Measurements from ENCODE around the gene P2RY6. TPM values are rescaled to one million over a fixed set of nuclear protein-coding genes. Genes with fewer than 3 reads are reported as not detected.

P2RY6 gene
- total RNA-seq, 2 experiments from 2014 or later, result not detected

GRCh38 chr11:73284106-73284505 is 12.0 kb downstream of the P2RY6 start:
- Mint-ChIP-seq H3K27me3 (peaks cover 5% of the 10 kb centered on the region), H3K4me3 (no peak overlapping the region), H3K27ac (no peak overlapping the region), H3K4me1 (ENCODE audit: low read depth) (peaks cover 4% of the 10 kb centered on the region), H3K36me3 (ENCODE audit: low read depth) (no peaks in the 10 kb centered on the region), H3K9me3 (no peaks in the 10 kb centered on the region)
- no peaks in the 10 kb centered on the region for H3K9me3 ChIP-seq (ENCODE audit: control insufficient read depth in 1 of 2, insufficient read depth in 1 of 2, low read length in 2 of 2)
- POLR2A ChIA-PET, result no interaction called here
- H3K27me3 ChIP-seq (ENCODE audit: control insufficient read depth in 1 of 2, insufficient read depth in 2 of 2, low read length in 2 of 2), result no peaks in the 10 kb centered on the region
- H3K4me3 ChIP-seq (ENCODE audit: low read length), result no peak overlapping the region
- DNase-seq, result no peak
- no peak overlapping the region for H3K27ac ChIP-seq (ENCODE audit: low read depth in 1 of 2, low read length in 2 of 2)
- peaks cover 18% of the 10 kb centered on the region for H3K4me1 ChIP-seq (ENCODE audit: insufficient read depth, low read length)
- H3K36me3 ChIP-seq (ENCODE audit: insufficient read depth, low read length), result no peaks in the 10 kb centered on the region
- no peak for TF ChIP-seq CTCF (IDR thresholded peaks at IDR 0.05)
- no peak for ATAC-seq (ENCODE audit: poor library complexity)
- intact Hi-C loops (cut with DNase I, micrococcal nuclease), result no loop called here
- CTCF ChIA-PET, result no interaction called here

GRCh38 chr11:73285721-73286120 is 13.6 kb downstream of the P2RY6 start:
- ATAC-seq (ENCODE audit: poor library complexity), result no peak
- H3K9me3 Mint-ChIP-seq, result no peaks in the 10 kb centered on the region
- no peaks in the 10 kb centered on the region for H3K36me3 ChIP-seq (ENCODE audit: insufficient read depth, low read length)
- intact Hi-C loops (cut with DNase I, micrococcal nuclease), result no loop called here
- no peaks in the 10 kb centered on the region for H3K36me3 Mint-ChIP-seq (ENCODE audit: low read depth)
- H3K27me3 Mint-ChIP-seq, result peaks cover 5% of the 10 kb centered on the region
- no peak overlapping the region for H3K4me3 ChIP-seq (ENCODE audit: low read length)
- no peak overlapping the region for H3K27ac ChIP-seq (ENCODE audit: low read depth in 1 of 2, low read length in 2 of 2)
- no peaks in the 10 kb centered on the region for H3K9me3 ChIP-seq (ENCODE audit: control insufficient read depth in 1 of 2, insufficient read depth in 1 of 2, low read length in 2 of 2)
- H3K4me1 ChIP-seq (ENCODE audit: insufficient read depth, low read length), result peaks cover 24% of the 10 kb centered on the region
- TF ChIP-seq CTCF (IDR thresholded peaks at IDR 0.05), result no peak
- H3K4me1 Mint-ChIP-seq (ENCODE audit: low read depth), result peaks cover 5% of the 10 kb centered on the region
- no peak for DNase-seq
- POLR2A ChIA-PET, result no interaction called here
- CTCF ChIA-PET, result no interaction called here
- no peak overlapping the region for H3K27ac Mint-ChIP-seq
- H3K4me3 Mint-ChIP-seq, result no peak overlapping the region
- no peaks in the 10 kb centered on the region for H3K27me3 ChIP-seq (ENCODE audit: control insufficient read depth in 1 of 2, insufficient read depth in 2 of 2, low read length in 2 of 2)

GRCh38 chr11:73286240-73286810 is 14.2 kb downstream of the P2RY6 start:
- no peak overlapping the region for H3K27ac Mint-ChIP-seq

More at GRCh38 chr11:73286240-73286810, 14.2 kb downstream of the P2RY6 start:
- intact Hi-C loops (cut with DNase I, micrococcal nuclease), result no loop called here
- H3K4me3 ChIP-seq (ENCODE audit: low read length), result no peak overlapping the region
- H3K36me3 ChIP-seq (ENCODE audit: insufficient read depth, low read length), result no peaks in the 10 kb centered on the region
- H3K4me1 ChIP-seq (ENCODE audit: insufficient read depth, low read length), result peaks cover 20% of the 10 kb centered on the region
- Mint-ChIP-seq H3K4me1 (ENCODE audit: low read depth) (peaks cover 5% of the 10 kb centered on the region), H3K9me3 (no peaks in the 10 kb centered on the region), H3K36me3 (ENCODE audit: low read depth) (no peaks in the 10 kb centered on the region), H3K27me3 (peaks cover 5% of the 10 kb centered on the region), H3K4me3 (no peak overlapping the region)
- no peak for ATAC-seq (ENCODE audit: poor library complexity)
- ChIA-PET POLR2A (no interaction called here), CTCF (no interaction called here)
- H3K9me3 ChIP-seq (ENCODE audit: control insufficient read depth in 1 of 2, insufficient read depth in 1 of 2, low read length in 2 of 2), result no peaks in the 10 kb centered on the region
- no peak for DNase-seq
- no peak for TF ChIP-seq CTCF (IDR thresholded peaks at IDR 0.05)
- no peak overlapping the region for H3K27ac ChIP-seq (ENCODE audit: low read depth in 1 of 2, low read length in 2 of 2)
- H3K27me3 ChIP-seq (ENCODE audit: control insufficient read depth in 1 of 2, insufficient read depth in 2 of 2, low read length in 2 of 2), result no peaks in the 10 kb centered on the region
